Measurements from ENCODE around the gene SGCD.

Gene SGCD

GRCh38 chr5:156774273-156774672 lies 447.3 kb downstream of the SGCD start:
- DNase-seq (ENCODE audit: low spot score), result no peak
- TF ChIP-seq CTCF (IDR thresholded peaks at IDR 0.05), result no peak
- Histone ChIP-seq H3K4me3 (no peak overlapping the region), H3K27ac (no peak overlapping the region)

- no peak for TF ChIP-seq CTCF (IDR thresholded peaks at IDR 0.05)
- no peak overlapping the region for H3K4me3 ChIP-seq
Observed at GRCh38 chr5:156778139-156778706, 451.3 kb downstream of the SGCD start.

GRCh38 chr5:156778752-156779151 lies 451.8 kb downstream of the SGCD start:
- Histone ChIP-seq H3K4me3 (no peak overlapping the region), H3K27ac (no peak overlapping the region)
- TF ChIP-seq CTCF (IDR thresholded peaks at IDR 0.05), result no peak
- DNase-seq (ENCODE audit: low spot score), result no peak

More at GRCh38 chr5:156778139-156778706, 451.3 kb downstream of the SGCD start:
- no peak for DNase-seq (ENCODE audit: low spot score)
- no peak overlapping the region for H3K27ac ChIP-seq

DNA sequence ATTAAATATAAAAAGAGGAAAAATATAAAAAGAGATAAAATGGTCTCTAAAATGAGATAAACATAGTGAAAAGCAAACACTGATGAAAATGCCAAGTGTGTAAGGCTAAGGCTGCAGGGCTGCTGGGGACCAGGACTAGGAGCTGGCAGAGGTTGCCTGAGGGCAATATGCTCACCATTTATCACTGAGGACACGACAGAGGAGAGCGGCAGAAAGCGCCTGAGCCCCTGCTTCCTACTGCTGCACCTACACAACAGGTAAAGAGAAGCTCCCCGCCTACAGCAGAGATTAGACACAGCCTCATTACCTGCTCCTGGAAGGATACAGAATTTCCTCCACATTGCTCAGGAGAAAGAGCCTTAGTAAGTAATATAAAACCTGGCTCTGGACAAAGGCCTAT lies 452.5 kb downstream of the SGCD start:
- Histone ChIP-seq H3K27ac (no peak overlapping the region), H3K4me3 (no peak overlapping the region)
- TF ChIP-seq CTCF (IDR thresholded peaks at IDR 0.05), result no peak
- DNase-seq (ENCODE audit: low spot score), result no peak

DNA sequence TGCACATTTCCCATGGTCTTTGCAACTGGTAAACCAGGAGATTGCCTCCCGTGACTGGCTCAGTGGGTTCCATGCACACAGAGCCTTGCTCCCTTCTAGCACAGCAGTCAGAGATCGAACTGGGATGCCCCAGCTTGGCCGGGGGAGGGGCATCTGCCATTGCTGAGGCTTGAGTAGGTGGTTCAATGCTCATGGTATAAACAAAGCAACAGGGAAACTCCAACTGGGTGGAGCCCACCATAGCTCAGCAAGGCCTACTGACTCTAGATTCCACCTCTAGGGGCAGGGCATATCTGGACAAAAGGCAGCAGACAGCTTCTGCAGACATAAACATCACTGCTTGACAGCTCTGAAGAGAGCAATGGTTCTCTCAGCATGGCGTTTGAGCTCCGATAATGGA lies 456.1 kb downstream of the SGCD start:
- no peak for DNase-seq (ENCODE audit: low spot score)

DNA sequence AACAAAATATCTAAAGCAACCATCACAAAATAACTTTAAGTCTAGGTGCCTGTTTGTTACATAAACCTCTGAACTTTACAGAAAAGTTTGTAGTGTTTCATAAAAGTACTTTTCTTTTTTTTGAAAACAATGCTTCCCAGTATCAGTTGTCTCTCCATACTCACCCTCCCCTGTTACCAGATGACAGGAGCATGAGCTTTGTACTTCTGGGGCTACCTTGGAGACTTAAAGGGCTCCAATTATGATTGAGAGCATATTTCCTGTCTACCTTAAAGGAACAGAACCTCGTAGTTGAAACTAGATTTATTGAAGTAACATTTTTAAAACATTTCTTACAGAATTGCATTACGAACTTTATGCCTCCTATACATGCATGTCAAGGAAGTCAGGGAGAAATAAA lies 467.7 kb downstream of the SGCD start:
- no peak for TF ChIP-seq CTCF (IDR thresholded peaks at IDR 0.05)
- DNase-seq (ENCODE audit: low spot score), result no peak
- Histone ChIP-seq H3K4me3 (no peak overlapping the region), H3K27ac (no peak overlapping the region)

More for the DNA sequence above, 456.1 kb downstream of the SGCD start:
- no peak overlapping the region for H3K4me3 ChIP-seq
- H3K27ac ChIP-seq, result no peak overlapping the region
- no peak for TF ChIP-seq CTCF (IDR thresholded peaks at IDR 0.05)

- no peak overlapping the region for H3K4me3 ChIP-seq
- no peak for TF ChIP-seq CTCF (IDR thresholded peaks at IDR 0.05)
Observed at GRCh38 chr5:156798201-156798600, 471.2 kb downstream of the SGCD start.

More at GRCh38 chr5:156798201-156798600, 471.2 kb downstream of the SGCD start:
- H3K27ac ChIP-seq, result no peak overlapping the region
- no peak for DNase-seq (ENCODE audit: low spot score)
